ENCODE measurements around the gene RFFL.

The RFFL gene

GRCh38 chr17:35051579-35052240 is 11.8 kb downstream of the RFFL start:
- H3K27ac ChIP-seq (ENCODE audit: extremely low read depth, low read depth, low read length), result no peak overlapping the region
- peaks cover 12% of the 10 kb centered on the region for H3K4me1 ChIP-seq (ENCODE audit: control insufficient read depth, insufficient read depth, low read length)
- no peaks in the 10 kb centered on the region for H3K9me3 ChIP-seq (ENCODE audit: control insufficient read depth, insufficient read depth, low read depth, low read length)
- ChIA-PET CTCF (interaction anchor here (0.6 to 0.9 kb wide), 2 partner anchors 8 to 68 kb away, joined by 3 read pairs; no protein-coding TSS in a partner anchor), POLR2A (no interaction called here)
- no peak for TF ChIP-seq ZNF707 (tag by site-specific recombination; IDR thresholded peaks at IDR 0.05)
- TF ChIP-seq SCRT2 (tag by site-specific recombination; IDR thresholded peaks at IDR 0.05), result 0 out of 2 replicates have a peak, but pooled peaks have one; percentile 2
- no peak overlapping the region for H3K4me3 ChIP-seq (ENCODE audit: low read depth, low read length)
- no peaks in the 10 kb centered on the region for H3K36me3 ChIP-seq (ENCODE audit: control insufficient read depth in 2 of 2, insufficient read depth in 1 of 2, low read length in 2 of 2)

- ChIA-PET POLR2A (no interaction called here), CTCF (interaction anchor here (0.6 to 0.9 kb wide), 2 partner anchors 9 to 69 kb away, joined by 3 read pairs; no protein-coding TSS in a partner anchor)
- Histone ChIP-seq H3K36me3 (ENCODE audit: control insufficient read depth in 2 of 2, insufficient read depth in 1 of 2, low read length in 2 of 2) (no peaks in the 10 kb centered on the region), H3K27ac (ENCODE audit: extremely low read depth, low read depth, low read length) (no peak overlapping the region), H3K4me1 (ENCODE audit: control insufficient read depth, insufficient read depth, low read length) (peaks cover 17% of the 10 kb centered on the region), H3K9me3 (ENCODE audit: control insufficient read depth, insufficient read depth, low read depth, low read length) (no peaks in the 10 kb centered on the region), H3K4me3 (ENCODE audit: low read depth, low read length) (no peak overlapping the region)
- peak; percentile 50; the same call in 1 of the 2 replicates for TF ChIP-seq SCRT2 (tag by site-specific recombination; IDR thresholded peaks at IDR 0.05)
- TF ChIP-seq ZNF521 (tag by site-specific recombination; IDR thresholded peaks at IDR 0.05), result no peak
These were observed 12.3 kb downstream of the RFFL start for GRCh38 chr17:35051183-35051578.

GRCh38 chr17:35050170-35050569 is 13.3 kb downstream of the RFFL start:
- Histone ChIP-seq H3K4me3 (ENCODE audit: low read depth, low read length) (no peak overlapping the region), H3K36me3 (ENCODE audit: control insufficient read depth in 2 of 2, insufficient read depth in 1 of 2, low read length in 2 of 2) (no peaks in the 10 kb centered on the region), H3K27ac (ENCODE audit: extremely low read depth, low read depth, low read length) (no peak overlapping the region), H3K4me1 (ENCODE audit: control insufficient read depth, insufficient read depth, low read length) (peaks cover 18% of the 10 kb centered on the region), H3K9me3 (ENCODE audit: control insufficient read depth, insufficient read depth, low read depth, low read length) (no peaks in the 10 kb centered on the region)
- ChIA-PET CTCF (interaction anchor here (1.1 kb wide), 1 partner anchor 13 kb away, joined by 3 read pairs; the partner anchor contains the start of gene RFFL), POLR2A (no interaction called here)
- no peak for TF ChIP-seq ZNF248 (tag by site-specific recombination; IDR thresholded peaks at IDR 0.05)
- no peak for TF ChIP-seq ZBTB44 (tag by site-specific recombination; IDR thresholded peaks at IDR 0.05)
- no peak for TF ChIP-seq ZIC2 (tag by site-specific recombination; IDR thresholded peaks at IDR 0.05)
- TF ChIP-seq ZEB2 (tag by site-specific recombination; IDR thresholded peaks at IDR 0.05), result no peak
- no peak for TF ChIP-seq ZNF2 (tag by site-specific recombination; IDR thresholded peaks at IDR 0.05)
- TF ChIP-seq EGR2 (tag by site-specific recombination; IDR thresholded peaks at IDR 0.05; ENCODE audit: low read depth), result no peak
- no peak for TF ChIP-seq SETDB1 (IDR thresholded peaks at IDR 0.05; ENCODE audit: insufficient read length, low read length)

- H3K4me1 ChIP-seq (ENCODE audit: control insufficient read depth, insufficient read depth, low read length), result peaks cover 18% of the 10 kb centered on the region
- no peaks in the 10 kb centered on the region for H3K36me3 ChIP-seq (ENCODE audit: control insufficient read depth in 2 of 2, insufficient read depth in 1 of 2, low read length in 2 of 2)
- CTCF ChIA-PET, result interaction anchor here (1.1 kb wide), 1 partner anchor 15 kb away, joined by 3 read pairs; the partner anchor contains the start of gene RFFL
- TF ChIP-seq PATZ1 (tag by site-specific recombination; IDR thresholded peaks at IDR 0.05) (no peak), SP3 (tag by site-specific recombination; IDR thresholded peaks at IDR 0.05) (no peak), ZNF394 (tag by site-specific recombination; IDR thresholded peaks at IDR 0.05; ENCODE audit: borderline replicate concordance) (no peak), ZBTB44 (tag by site-specific recombination; IDR thresholded peaks at IDR 0.05) (no peak)
- no peak overlapping the region for H3K27ac ChIP-seq (ENCODE audit: extremely low read depth, low read depth, low read length)
- no peaks in the 10 kb centered on the region for H3K9me3 ChIP-seq (ENCODE audit: control insufficient read depth, insufficient read depth, low read depth, low read length)
- POLR2A ChIA-PET, result no interaction called here
- H3K4me3 ChIP-seq (ENCODE audit: low read depth, low read length), result no peak overlapping the region
These were observed 14.7 kb downstream of the RFFL start for GRCh38 chr17:35048685-35049379.
